RWPE1 (cell line): ENCODE data around the gene ISLR.

ENCODE experiments used
- CTCF ChIA-PET: fragments of 350-600 bp; sonication (Branson Sonifier 250); formaldehyde crosslinking; extraction: SDS; loops from one replicate; lab custom pipeline; 2021; lab: Yijun Ruan, JAX
- POLR2A ChIA-PET: fragments of 400-600 bp; formaldehyde crosslinking; extraction: SDS; loops from one replicate; lab custom pipeline; 2020; ENCODE audit warnings: antibody characterized with exemption; ENCODE audit not compliant: low non-redundant PET; lab: Yijun Ruan, JAX
- DNase-seq: peaks from one replicate; pipeline ENCODE4 v3.0.0; 2012; ENCODE audit warnings: low spot score
- H3K27ac ChIP-seq: fragments of 450-650 bp; 2 replicates; pipeline ENCODE4 v1.5.1; 2017
- TF ChIP-seq, protein P1 (sequence below): fragments of 450-650 bp; conservative IDR thresholded peaks from 2 replicates; pipeline ENCODE4 v1.5.1; 2017; ENCODE audit warnings: low read depth, mild to moderate bottlenecking

ISLR gene

DNA sequence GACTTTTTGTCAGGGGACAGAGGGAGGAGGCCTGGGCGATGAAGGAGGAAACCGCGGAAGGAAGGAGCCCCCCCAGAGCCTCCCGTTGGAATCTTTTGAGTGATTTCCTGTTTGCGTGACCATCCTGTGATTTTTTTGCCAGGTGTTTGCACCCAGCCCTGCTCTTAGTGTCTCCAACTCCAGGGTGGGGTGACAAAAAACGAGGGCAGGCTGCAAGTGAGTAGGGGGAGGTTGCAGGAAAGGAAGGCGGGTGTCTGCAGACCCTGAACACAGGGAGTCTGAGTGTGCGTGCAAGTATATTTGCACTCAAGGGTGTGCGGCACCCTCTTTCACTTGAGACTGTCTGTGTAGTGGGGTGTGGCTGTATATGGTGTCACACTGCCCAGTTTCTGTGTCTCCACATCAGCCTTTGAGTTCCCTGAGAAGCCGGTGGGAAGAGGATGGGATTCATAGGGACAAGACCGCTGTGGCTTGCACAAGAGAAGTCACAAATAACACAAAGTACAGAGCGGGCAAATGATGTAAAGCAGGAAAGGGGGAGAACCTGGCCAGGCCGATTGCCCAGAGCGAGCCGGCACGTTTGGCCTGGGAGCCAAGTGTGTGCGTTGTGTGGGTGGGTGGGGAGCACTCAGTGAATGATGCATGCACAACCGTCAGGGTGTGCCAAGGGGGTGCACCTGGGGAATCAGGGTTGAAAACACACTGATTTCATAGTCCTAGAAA is 36.5 kb upstream of the ISLR start:
- TF ChIP-seq, protein P1, sequence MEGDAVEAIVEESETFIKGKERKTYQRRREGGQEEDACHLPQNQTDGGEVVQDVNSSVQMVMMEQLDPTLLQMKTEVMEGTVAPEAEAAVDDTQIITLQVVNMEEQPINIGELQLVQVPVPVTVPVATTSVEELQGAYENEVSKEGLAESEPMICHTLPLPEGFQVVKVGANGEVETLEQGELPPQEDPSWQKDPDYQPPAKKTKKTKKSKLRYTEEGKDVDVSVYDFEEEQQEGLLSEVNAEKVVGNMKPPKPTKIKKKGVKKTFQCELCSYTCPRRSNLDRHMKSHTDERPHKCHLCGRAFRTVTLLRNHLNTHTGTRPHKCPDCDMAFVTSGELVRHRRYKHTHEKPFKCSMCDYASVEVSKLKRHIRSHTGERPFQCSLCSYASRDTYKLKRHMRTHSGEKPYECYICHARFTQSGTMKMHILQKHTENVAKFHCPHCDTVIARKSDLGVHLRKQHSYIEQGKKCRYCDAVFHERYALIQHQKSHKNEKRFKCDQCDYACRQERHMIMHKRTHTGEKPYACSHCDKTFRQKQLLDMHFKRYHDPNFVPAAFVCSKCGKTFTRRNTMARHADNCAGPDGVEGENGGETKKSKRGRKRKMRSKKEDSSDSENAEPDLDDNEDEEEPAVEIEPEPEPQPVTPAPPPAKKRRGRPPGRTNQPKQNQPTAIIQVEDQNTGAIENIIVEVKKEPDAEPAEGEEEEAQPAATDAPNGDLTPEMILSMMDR: no peak
- no peak overlapping the region for H3K27ac ChIP-seq
- ChIA-PET CTCF (no interaction called here), POLR2A (no interaction called here)
- DNase-seq: no peak

DNA sequence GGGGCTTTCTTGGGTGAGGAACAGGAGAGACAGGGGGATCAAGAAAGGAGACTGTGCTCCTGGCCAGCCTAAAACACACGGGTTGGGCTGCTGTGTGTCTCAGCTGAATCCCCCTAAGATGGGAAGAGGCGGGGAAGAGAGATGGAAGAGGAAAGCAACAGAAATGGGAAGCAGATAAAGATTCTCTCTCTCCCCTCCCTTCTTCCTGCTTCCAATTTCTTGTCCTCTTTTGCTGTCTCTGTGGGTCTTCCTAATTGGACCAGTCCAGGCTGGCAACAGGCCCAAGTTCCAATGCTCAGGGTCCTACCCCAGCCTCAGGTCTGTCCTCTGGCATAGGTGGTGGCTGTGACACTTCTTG is 36.0 kb upstream of the ISLR start:
- TF ChIP-seq, protein P1: no peak
- CTCF ChIA-PET: no interaction called here
- no peak overlapping the region for H3K27ac ChIP-seq
- DNase-seq: no peak
- POLR2A ChIA-PET: no interaction called here

DNA sequence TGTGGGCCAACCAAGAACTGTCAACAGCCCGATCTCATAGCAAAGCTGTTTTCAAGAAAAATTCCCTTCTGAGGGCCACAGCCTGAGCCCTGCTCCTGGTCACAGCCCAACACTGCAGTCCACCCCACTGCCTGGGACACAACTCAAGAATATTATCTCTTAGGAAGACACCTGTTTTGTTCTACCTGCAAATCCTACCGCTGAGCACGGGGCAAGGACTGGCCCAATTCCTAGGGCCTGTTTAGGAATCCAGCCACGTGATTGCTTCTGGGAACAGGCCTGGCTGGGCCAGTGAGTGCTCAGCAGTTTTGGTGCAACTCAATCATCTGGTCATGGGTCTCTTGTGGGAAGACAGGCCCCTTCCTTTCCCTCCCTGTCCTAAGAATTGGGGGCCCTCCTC is 34.9 kb upstream of the ISLR start:
- POLR2A ChIA-PET: no interaction called here
- CTCF ChIA-PET: no interaction called here
- TF ChIP-seq, protein P1: no peak
- no peak for DNase-seq
- H3K27ac ChIP-seq: no peak overlapping the region

DNA sequence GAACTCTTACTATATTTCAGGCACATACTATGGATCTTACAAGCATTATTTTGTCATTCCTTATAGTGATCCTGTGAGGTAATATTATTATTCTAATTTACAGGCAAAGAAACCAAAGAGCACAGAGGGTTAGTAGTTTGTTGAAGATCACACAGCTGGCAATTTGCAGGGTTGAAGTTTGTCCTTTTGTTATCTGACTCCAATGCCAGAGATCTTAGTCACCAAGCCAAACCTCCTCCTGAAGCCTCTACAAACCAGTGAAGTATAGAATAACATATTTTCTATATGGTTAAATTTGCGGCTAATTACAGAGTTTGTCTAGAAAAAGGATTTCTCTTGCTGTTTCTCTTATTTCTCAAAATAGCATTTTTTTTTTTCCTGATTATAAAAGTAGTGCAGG is 31.9 kb upstream of the ISLR start:
- CTCF ChIA-PET: interaction anchor here (0.5 kb wide), 1 partner anchor 151 kb away, joined by 3 read pairs; no protein-coding TSS in a partner anchor
- POLR2A ChIA-PET: no interaction called here
- no peak for DNase-seq
- no peak overlapping the region for H3K27ac ChIP-seq
- TF ChIP-seq, protein P1: no peak

DNA sequence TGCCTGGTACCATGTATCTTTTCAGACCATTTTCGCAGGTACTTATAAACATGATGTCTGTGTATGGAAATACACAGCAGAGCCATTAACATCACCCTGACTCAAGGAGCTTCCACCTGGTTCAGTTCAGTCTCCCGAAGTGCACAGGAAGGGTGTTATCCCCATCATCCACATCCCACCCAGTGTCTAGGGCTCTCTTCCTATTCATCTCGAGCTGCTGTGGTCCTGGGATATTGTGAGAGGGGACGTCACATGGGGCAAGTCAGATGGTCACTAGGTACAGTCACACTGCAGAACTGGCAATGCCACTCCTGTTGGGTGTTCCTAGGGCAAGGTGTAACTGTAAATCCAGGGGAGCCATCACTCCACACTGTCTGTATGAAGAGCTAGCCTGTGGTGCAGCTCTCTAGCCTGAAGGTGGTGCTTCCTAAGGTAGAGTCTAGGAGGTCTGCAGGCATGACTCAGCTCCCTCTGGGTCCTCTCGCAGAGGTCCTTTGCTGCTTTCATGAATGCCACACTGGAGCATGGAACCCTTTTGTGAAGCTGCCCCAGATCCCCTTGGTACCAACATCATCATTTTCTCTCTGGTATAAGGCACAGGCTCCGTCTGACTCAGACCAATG is 29.2 kb upstream of the ISLR start:
- ChIA-PET CTCF (interaction anchor here (0.7 kb wide), 1 partner anchor 160 kb away, joined by 5 read pairs; no protein-coding TSS in a partner anchor), POLR2A (no interaction called here)
- TF ChIP-seq, protein P1: no peak
- no peak overlapping the region for H3K27ac ChIP-seq
- no peak for DNase-seq

DNA sequence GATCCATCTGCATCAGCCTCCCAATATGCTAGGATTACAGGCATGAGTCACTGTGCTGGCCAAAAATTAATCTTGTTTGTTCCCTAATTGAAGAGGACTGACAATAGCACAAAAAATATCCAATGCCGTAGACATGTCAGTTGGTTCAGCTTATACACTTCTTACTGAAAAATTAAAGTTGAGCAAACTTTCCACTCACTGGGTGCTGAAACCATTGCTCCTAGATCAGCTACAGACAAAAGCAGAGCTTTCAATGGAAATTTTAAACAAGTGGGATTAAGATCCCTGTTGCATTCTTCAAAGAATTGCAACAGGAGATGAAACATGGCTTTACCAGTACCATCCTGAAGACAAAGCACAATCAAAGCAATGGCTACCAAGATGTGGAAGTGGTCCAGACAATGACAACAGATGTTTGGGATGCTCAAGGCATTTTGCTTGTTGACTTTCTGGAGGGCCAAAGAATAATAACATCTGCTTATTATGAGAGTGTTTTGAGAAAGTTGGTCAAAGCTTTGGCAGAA is 27.2 kb upstream of the ISLR start:
- CTCF ChIA-PET: no interaction called here
- DNase-seq: no peak
- H3K27ac ChIP-seq: no peak overlapping the region
- TF ChIP-seq, protein P1: no peak
- POLR2A ChIA-PET: no interaction called here
